ENCODE measurements around the gene IQSEC1. TPM values are rescaled to one million over a fixed set of nuclear protein-coding genes. Genes with fewer than 3 reads are reported as not detected.

Gene IQSEC1
- total RNA-seq, 6 experiments from 2014 or later, result 21.1 to 25.1 (median 21.9) TPM

DNA sequence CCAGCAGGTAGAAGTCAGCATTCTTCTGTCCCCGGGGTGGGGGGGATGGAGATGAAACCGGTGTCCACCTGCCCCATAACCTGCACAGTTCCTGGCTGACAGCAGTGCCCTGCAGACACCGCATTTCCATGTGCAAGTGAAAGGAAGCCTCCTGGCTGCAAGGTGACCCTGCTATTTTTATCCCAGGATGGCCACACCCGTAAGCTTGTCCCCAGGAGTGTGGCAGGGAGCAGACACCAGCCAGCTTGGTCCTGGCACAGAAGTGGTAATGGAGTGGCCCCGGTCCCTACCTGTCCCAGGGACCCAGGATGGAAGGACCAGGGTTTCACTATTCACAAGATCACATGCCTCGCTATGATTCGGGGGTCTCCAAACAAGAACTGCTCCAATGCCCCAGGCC, 146.6 kb downstream of the IQSEC1 start:
- TF ChIP-seq, protein P1, sequence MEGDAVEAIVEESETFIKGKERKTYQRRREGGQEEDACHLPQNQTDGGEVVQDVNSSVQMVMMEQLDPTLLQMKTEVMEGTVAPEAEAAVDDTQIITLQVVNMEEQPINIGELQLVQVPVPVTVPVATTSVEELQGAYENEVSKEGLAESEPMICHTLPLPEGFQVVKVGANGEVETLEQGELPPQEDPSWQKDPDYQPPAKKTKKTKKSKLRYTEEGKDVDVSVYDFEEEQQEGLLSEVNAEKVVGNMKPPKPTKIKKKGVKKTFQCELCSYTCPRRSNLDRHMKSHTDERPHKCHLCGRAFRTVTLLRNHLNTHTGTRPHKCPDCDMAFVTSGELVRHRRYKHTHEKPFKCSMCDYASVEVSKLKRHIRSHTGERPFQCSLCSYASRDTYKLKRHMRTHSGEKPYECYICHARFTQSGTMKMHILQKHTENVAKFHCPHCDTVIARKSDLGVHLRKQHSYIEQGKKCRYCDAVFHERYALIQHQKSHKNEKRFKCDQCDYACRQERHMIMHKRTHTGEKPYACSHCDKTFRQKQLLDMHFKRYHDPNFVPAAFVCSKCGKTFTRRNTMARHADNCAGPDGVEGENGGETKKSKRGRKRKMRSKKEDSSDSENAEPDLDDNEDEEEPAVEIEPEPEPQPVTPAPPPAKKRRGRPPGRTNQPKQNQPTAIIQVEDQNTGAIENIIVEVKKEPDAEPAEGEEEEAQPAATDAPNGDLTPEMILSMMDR (IDR thresholded peaks at IDR 0.05), result no peak
- Mint-ChIP-seq H3K27ac (no peak overlapping the region), H3K9me3 (no peaks in the 10 kb centered on the region), H3K36me3 (ENCODE audit: low read depth) (no peaks in the 10 kb centered on the region), H3K4me3 (no peak overlapping the region), H3K4me1 (ENCODE audit: low read depth) (no peaks in the 10 kb centered on the region), H3K27me3 (ENCODE audit: insufficient read depth) (no peaks in the 10 kb centered on the region)
- no peak for DNase-seq

DNA sequence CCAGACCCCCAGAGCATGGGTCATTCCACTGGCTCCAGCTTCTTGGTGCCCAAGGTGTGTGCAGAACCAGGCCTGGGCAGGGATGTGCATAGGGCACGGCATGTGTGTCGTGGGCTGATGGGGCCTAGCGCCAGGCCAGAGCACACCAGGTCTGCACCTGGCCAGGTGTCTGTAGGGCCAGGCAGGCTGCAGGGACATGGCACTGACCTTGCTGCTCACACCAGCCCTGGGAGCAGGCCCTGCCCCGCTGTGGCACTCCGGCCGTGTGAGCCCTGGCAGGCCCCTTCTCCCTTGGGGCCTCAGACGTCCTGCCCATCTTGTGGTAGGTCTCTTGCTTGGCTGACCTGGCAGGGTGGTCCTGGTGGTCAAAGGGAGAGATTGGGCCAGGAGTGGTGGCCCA, 147.6 kb downstream of the IQSEC1 start:
- H3K9me3 Mint-ChIP-seq, result no peaks in the 10 kb centered on the region
- H3K36me3 Mint-ChIP-seq (ENCODE audit: low read depth), result no peaks in the 10 kb centered on the region
- TF ChIP-seq, protein P1 (IDR thresholded peaks at IDR 0.05), result no peak
- DNase-seq, result no peak
- H3K27me3 Mint-ChIP-seq (ENCODE audit: insufficient read depth), result no peaks in the 10 kb centered on the region
- H3K4me3 Mint-ChIP-seq, result no peak overlapping the region
- H3K4me1 Mint-ChIP-seq (ENCODE audit: low read depth), result no peaks in the 10 kb centered on the region
- H3K27ac Mint-ChIP-seq, result no peak overlapping the region

DNA sequence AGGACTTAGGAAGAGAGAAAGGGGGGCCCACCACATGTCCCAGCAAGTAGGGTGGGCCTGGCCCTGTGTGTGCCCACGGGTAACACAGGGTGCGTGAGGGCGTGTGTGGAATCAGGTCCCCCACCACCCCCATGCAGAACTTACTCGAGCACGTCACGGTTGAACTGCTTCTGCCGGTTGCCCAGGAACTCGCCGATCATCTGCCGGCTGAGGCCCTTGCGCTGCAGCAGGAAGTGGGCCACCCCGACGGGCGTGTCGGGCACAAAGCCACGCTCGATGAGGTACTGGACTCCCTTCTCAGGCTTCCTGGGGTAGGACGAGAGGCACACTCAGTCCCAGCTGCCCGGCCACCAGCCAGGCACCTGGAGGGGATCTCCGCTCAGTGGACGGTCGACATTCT, 148.8 kb downstream of the IQSEC1 start:
- no peak overlapping the region for H3K4me3 Mint-ChIP-seq
- no peaks in the 10 kb centered on the region for H3K9me3 Mint-ChIP-seq
- no peaks in the 10 kb centered on the region for H3K27me3 Mint-ChIP-seq (ENCODE audit: insufficient read depth)
- TF ChIP-seq, protein P1 (IDR thresholded peaks at IDR 0.05), result no peak
- no peaks in the 10 kb centered on the region for H3K4me1 Mint-ChIP-seq (ENCODE audit: low read depth)
- DNase-seq, result no peak
- no peaks in the 10 kb centered on the region for H3K36me3 Mint-ChIP-seq (ENCODE audit: low read depth)
- H3K27ac Mint-ChIP-seq, result no peak overlapping the region

GRCh38 chr3:12922881-12923431, 150.3 kb downstream of the IQSEC1 start:
- Mint-ChIP-seq H3K9me3 (no peaks in the 10 kb centered on the region), H3K36me3 (ENCODE audit: low read depth) (no peaks in the 10 kb centered on the region), H3K27ac (no peak overlapping the region), H3K27me3 (ENCODE audit: insufficient read depth) (no peaks in the 10 kb centered on the region), H3K4me3 (no peak overlapping the region), H3K4me1 (ENCODE audit: low read depth) (no peaks in the 10 kb centered on the region)
- TF ChIP-seq, protein P1 (IDR thresholded peaks at IDR 0.05), result no peak
- no peak for DNase-seq

DNA sequence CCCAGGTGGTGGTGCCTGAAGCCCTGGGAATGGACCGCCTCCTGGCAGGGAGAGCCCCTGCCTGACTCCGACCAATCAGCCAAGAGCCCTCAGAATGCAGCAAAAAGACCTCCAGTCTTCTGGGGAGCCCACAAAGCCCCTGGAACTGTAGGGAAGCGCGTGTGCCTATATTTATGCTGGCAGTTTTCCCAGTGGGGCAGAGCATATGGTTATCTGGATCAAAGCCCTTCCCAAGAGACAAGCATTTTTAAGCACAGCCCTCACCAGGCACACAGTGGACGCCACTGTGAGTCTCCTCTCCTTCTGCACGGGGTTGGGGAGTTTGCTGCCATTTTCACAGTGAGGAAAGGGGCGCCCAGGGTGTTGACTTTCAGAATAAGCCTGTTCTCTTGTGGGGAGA, 150.9 kb downstream of the IQSEC1 start:
- Mint-ChIP-seq H3K9me3 (no peaks in the 10 kb centered on the region), H3K27ac (no peak overlapping the region), H3K36me3 (ENCODE audit: low read depth) (no peaks in the 10 kb centered on the region), H3K27me3 (ENCODE audit: insufficient read depth) (no peaks in the 10 kb centered on the region), H3K4me1 (ENCODE audit: low read depth) (no peaks in the 10 kb centered on the region), H3K4me3 (no peak overlapping the region)
- TF ChIP-seq, protein P1 (IDR thresholded peaks at IDR 0.05), result no peak
- no peak for DNase-seq

GRCh38 chr3:12921736-12922135, 151.5 kb downstream of the IQSEC1 start:
- TF ChIP-seq, protein P1 (IDR thresholded peaks at IDR 0.05), result no peak
- no peaks in the 10 kb centered on the region for H3K36me3 Mint-ChIP-seq (ENCODE audit: low read depth)
- no peak overlapping the region for H3K27ac Mint-ChIP-seq
- no peak overlapping the region for H3K4me3 Mint-ChIP-seq
- H3K4me1 Mint-ChIP-seq (ENCODE audit: low read depth), result no peaks in the 10 kb centered on the region
- no peaks in the 10 kb centered on the region for H3K9me3 Mint-ChIP-seq
- DNase-seq, result no peak
- no peaks in the 10 kb centered on the region for H3K27me3 Mint-ChIP-seq (ENCODE audit: insufficient read depth)

All from HFFc6 (cell line).